ENCODE results near the gene MYH8.

The MYH8 gene

GRCh38 chr17:10380631-10381408 is 40.9 kb downstream of the MYH8 start:
- H3K4me1 ChIP-seq (ENCODE audit: insufficient read depth, low read length): no peaks in the 10 kb centered on the region
- no peak overlapping the region for H3K4me2 ChIP-seq (ENCODE audit: insufficient read depth, low read length)
- H4K20me1 ChIP-seq (ENCODE audit: insufficient read depth, low read length): no peaks in the 10 kb centered on the region
- H3K9ac ChIP-seq (ENCODE audit: low read depth, low read length): no peak overlapping the region
- no peak overlapping the region for H3K4me3 ChIP-seq (ENCODE audit: low read depth in 1 of 2, low read length in 2 of 2)
- ATAC-seq (ENCODE audit: insufficient read depth, low read depth) (no peak), DNase-seq (no peak)
- no peak for TF ChIP-seq EZH2 (IDR thresholded peaks at IDR 0.05; ENCODE audit: borderline replicate concordance, low read depth, low read length, severe bottlenecking)
- no peak for TF ChIP-seq CTCF (IDR thresholded peaks at IDR 0.05; ENCODE audit: borderline replicate concordance, extremely low read depth, low read length, poor library complexity, severe bottlenecking)
- H3K27ac ChIP-seq (ENCODE audit: low read length): no peak overlapping the region
- H3K9me3 ChIP-seq (ENCODE audit: insufficient read depth, low read length, severe bottlenecking): no peaks in the 10 kb centered on the region
- H3K27me3 ChIP-seq (ENCODE audit: insufficient read depth, low read length, poor library complexity): peaks cover 9% of the 10 kb centered on the region
- H2AFZ ChIP-seq (ENCODE audit: low read depth, low read length): no peak overlapping the region
- H3K79me2 ChIP-seq (ENCODE audit: insufficient read depth, low read length): no peaks in the 10 kb centered on the region
- no peaks in the 10 kb centered on the region for H3K36me3 ChIP-seq (ENCODE audit: insufficient read depth, low read length)

- H3K4me3 ChIP-seq (ENCODE audit: low read depth in 1 of 2, low read length in 2 of 2): no peak within 1 kb of the TSS
- H3K4me1 ChIP-seq (ENCODE audit: insufficient read depth, low read length): no peaks in the 10 kb centered on the region
- ATAC-seq (ENCODE audit: insufficient read depth, low read depth) (no peak), DNase-seq (no peak)
- H2AFZ ChIP-seq (ENCODE audit: low read depth, low read length): no peak within 1 kb of the TSS
- peaks cover 28% of the 10 kb centered on the region for H3K27me3 ChIP-seq (ENCODE audit: insufficient read depth, low read length, poor library complexity)
- no peak within 1 kb of the TSS for H3K9ac ChIP-seq (ENCODE audit: low read depth, low read length)
- no peaks in the 10 kb centered on the region for H4K20me1 ChIP-seq (ENCODE audit: insufficient read depth, low read length)
- no peaks in the 10 kb centered on the region for H3K36me3 ChIP-seq (ENCODE audit: insufficient read depth, low read length)
- no peaks in the 10 kb centered on the region for H3K9me3 ChIP-seq (ENCODE audit: insufficient read depth, low read length, severe bottlenecking)
- H3K4me2 ChIP-seq (ENCODE audit: insufficient read depth, low read length): no peak within 1 kb of the TSS
- no peaks in the 10 kb centered on the region for H3K79me2 ChIP-seq (ENCODE audit: insufficient read depth, low read length)
- TF ChIP-seq CTCF (IDR thresholded peaks at IDR 0.05; ENCODE audit: borderline replicate concordance, extremely low read depth, low read length, poor library complexity, severe bottlenecking): no peak
- no peak within 1 kb of the TSS for H3K27ac ChIP-seq (ENCODE audit: low read length)
Measured at GRCh38 chr17:10372906-10373305, 48.8 kb downstream of the MYH8 start, which contains the start of gene MYH13. Gene MYH13, minus strand, starts transcription at chr17:10373006. Its CDS starts 8,476 bp downstream, at chr17:10364530.

GRCh38 chr17:10370016-10370608 is 51.6 kb downstream of the MYH8 start:
- H3K4me2 ChIP-seq (ENCODE audit: insufficient read depth, low read length): no peak overlapping the region
- DNase-seq: no peak
- no peak for ATAC-seq (ENCODE audit: insufficient read depth, low read depth)
- no peaks in the 10 kb centered on the region for H3K36me3 ChIP-seq (ENCODE audit: insufficient read depth, low read length)
- no peaks in the 10 kb centered on the region for H3K9me3 ChIP-seq (ENCODE audit: insufficient read depth, low read length, severe bottlenecking)
- no peaks in the 10 kb centered on the region for H4K20me1 ChIP-seq (ENCODE audit: insufficient read depth, low read length)
- H3K79me2 ChIP-seq (ENCODE audit: insufficient read depth, low read length): no peaks in the 10 kb centered on the region
- peaks cover 25% of the 10 kb centered on the region for H3K27me3 ChIP-seq (ENCODE audit: insufficient read depth, low read length, poor library complexity)
- H3K9ac ChIP-seq (ENCODE audit: low read depth, low read length): no peak overlapping the region
- no peak for TF ChIP-seq EZH2 (IDR thresholded peaks at IDR 0.05; ENCODE audit: borderline replicate concordance, low read depth, low read length, severe bottlenecking)
- no peak for TF ChIP-seq CTCF (IDR thresholded peaks at IDR 0.05; ENCODE audit: borderline replicate concordance, extremely low read depth, low read length, poor library complexity, severe bottlenecking)
- no peak overlapping the region for H3K4me3 ChIP-seq (ENCODE audit: low read depth in 1 of 2, low read length in 2 of 2)
- H2AFZ ChIP-seq (ENCODE audit: low read depth, low read length): no peak overlapping the region
- no peaks in the 10 kb centered on the region for H3K4me1 ChIP-seq (ENCODE audit: insufficient read depth, low read length)
- H3K27ac ChIP-seq (ENCODE audit: low read length): no peak overlapping the region
